Measurements from ENCODE around the gene CC2D2A.

- TF ChIP-seq CTCF (IDR thresholded peaks at IDR 0.05; ENCODE audit: poor library complexity, severe bottlenecking), result no peak
- no peak for TF ChIP-seq EP300 (conservative IDR thresholded peaks at IDR 0.05; ENCODE audit: poor library complexity, severe bottlenecking)
- TF ChIP-seq POLR2AphosphoS5 (IDR thresholded peaks at IDR 0.05), result no peak
- no peak for TF ChIP-seq REST (IDR thresholded peaks at IDR 0.05; ENCODE audit: borderline replicate concordance)
- no peak for TF ChIP-seq SMC3 (conservative IDR thresholded peaks at IDR 0.05; ENCODE audit: poor library complexity)
- no peak for TF ChIP-seq MXI1 (conservative IDR thresholded peaks at IDR 0.05; ENCODE audit: poor library complexity, severe bottlenecking)
- no peak for TF ChIP-seq EZH2 (IDR thresholded peaks at IDR 0.05; ENCODE audit: borderline replicate concordance, insufficient read depth, low read length, poor library complexity, severe bottlenecking)
- TF ChIP-seq TAF1 (IDR thresholded peaks at IDR 0.05; ENCODE audit: low read depth), result no peak
Measured at GRCh38 chr4:15444276-15444675, 25.4 kb upstream of the CC2D2A start.

All from neural cell (in vitro differentiated cells).